ENCODE results near the gene GPX6.
A peak's percentile ranks its signal among the peaks of the same experiment; 100 is the strongest.
"Not testable (repeated sequence)": the region's sequence is repeated elsewhere in the genome, so short reads cannot be mapped to it uniquely, and the experiment has no call there.

The GPX6 gene, protein sequence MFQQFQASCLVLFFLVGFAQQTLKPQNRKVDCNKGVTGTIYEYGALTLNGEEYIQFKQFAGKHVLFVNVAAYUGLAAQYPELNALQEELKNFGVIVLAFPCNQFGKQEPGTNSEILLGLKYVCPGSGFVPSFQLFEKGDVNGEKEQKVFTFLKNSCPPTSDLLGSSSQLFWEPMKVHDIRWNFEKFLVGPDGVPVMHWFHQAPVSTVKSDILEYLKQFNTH

DNA sequence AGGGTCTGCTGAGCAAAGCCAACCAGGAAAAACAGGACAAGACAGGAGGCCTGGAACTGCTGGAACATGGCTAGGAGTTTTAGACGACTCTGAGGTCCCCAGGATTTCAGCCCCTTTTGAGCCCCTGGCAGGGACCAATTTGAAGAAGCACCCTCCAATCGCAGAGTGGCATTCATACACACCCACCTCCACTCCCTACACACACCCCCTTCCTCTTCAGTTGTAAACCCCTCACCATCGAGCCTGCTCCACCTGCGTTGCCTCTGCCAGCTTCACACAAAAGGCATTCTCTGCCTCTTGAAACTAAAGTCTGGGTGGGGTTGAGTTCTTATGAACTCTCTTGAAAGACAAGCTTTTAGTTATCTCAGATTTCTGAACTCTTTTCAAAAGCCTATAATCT lies at the start of gene GPX6:
Gene GPX6, minus strand, starts transcription at position 118 of the 400 bp plus-strand sequence. Its CDS starts 50 bp downstream, at position 68.
- no peak for DNase-seq (ENCODE audit: low read depth in 1 of 2, low spot score in 1 of 2)

DNA sequence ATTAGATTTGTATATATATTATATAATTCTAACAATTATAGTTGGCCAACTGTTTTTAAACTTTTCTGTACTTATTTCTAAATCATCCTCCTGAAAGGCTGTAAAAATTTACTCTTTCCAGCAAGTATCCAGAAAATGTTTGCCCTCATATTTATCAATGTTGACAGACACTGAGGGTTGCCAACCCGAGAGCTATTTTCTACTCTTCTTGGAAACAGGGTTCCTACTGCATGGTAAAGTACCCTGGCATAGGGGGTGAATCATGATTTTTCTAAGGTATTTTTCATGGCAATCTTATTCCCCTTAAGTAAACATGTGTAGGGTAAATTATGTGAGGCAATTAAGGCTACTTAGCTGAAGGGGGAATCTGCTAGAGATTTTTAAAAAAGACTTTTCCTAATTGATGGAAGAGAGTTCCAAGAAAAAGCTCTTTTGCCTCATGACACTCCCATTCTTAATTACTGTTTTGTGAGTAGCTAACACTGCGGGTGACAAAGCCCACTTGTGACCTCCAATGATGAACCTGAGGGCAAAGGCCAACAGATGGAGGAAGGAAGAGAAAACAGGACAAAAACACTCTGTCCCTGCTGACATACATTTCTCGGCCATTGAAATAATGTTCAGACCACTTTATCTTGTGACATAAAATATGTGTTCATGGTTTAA lies 48.0 kb upstream of the GPX6 start:
- DNase-seq (ENCODE audit: low read depth in 1 of 2, low spot score in 1 of 2): no peak

DNA sequence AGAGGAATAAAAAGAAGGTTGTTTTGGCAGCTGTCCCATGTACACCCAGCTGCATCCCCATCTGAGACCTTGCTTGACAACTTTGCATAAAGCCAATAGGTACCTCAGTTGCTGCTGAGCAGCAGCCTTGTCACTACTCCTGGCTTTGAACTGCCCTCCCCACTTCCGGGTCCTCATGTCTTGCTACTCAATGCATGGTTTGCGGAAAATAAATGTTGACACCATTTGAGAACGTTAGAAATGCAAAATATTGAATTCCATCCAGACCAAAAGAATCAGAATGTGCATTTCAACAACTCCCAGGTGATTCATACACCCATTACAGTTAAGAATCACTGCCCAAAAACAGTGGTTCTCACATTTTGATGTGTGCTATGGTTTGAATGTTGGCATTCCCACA lies 43.0 kb upstream of the GPX6 start:
- no peak for DNase-seq (ENCODE audit: low read depth in 1 of 2, low spot score in 1 of 2)

DNA sequence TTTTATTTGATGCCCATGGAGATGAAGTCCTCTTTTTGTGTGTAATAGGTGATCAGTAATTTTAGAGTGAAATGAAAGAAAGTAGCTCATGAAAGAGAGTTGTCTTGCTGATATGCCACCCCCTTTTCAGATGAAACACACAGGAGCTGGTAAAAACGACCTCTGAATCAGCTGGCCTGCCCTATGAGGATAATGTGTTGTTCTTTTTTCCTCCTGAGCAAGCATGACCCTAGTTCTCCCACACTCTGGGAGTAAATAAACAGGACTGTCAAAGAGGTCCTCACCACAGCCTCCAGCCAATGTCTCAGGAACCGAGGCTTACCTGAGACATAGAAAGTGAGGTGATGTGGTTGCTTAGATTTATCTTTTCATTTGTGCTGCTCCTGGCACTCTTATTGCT lies 39.5 kb upstream of the GPX6 start:
- no peak for DNase-seq (ENCODE audit: low read depth in 1 of 2, low spot score in 1 of 2)

DNA sequence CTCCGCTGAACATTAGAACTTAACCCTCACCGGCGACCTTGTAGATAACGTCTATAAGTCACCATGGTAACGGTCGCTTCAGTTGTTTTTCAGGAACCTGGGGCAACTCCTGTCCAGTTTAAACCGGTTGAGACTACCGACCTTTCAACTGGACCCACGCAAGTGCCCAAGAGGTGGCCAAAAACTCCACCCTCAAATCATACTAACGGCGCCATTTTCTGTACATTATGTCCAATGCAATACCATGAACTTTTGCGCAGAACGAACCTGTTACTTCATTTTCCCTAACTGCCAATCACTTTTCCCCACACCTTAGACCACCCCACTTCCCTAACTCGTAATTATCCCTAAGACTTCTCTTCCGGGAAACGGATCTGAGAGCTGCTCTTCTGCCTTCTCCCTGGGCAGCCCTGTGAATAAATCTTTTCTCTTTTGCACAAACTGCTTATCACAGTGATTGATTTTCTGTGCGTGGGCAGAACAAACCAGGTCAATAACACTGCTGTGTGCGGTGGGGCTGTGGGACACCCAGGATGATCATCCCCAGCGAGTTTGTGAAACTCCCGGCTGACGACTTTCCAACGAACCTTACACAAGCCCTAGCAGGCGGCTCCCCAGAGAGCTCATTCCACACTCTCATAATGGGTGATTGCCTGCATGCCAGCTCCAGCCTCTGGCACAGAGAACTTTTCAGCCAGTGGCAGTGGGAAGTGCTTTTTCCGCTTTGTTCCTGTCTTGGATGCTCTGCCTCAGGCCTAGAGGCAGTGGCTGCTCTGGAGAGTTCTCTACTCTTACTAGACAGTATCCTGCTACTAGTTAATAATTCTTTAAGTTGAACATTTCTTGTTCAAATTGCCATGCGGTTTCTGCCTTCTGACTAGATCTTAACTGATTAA lies 38.6 kb upstream of the GPX6 start:
- DNase-seq (ENCODE audit: low read depth in 1 of 2, low spot score in 1 of 2): no peak

DNA sequence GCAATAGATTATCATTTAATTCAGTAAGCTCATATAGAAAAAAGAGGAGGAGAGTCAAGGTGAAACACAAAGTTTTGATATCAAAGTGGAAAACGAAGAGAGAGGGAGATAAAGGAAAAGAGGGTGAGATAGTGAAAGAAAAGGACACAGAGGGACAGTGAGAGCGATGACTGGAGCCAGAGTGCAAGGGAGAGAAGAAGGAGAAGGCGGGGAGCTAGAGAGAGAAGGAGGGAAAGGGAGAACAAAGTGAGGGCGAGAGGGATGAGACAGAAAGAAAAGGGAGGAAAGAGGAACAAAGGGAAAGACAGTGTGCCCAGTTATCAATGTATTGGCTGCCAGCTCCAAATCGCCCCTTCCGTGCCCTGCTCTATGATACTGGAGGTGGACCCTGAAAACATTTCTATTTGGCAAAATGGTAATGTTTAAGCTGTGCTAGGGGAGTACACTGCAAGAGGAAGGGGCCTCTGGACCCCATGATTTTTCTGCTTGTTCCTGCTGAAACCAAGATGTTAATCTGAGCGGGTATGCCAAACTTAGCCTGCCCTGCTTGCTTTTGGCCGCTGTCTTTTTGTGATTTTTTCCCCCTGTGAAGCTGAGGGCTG lies 37.9 kb upstream of the GPX6 start:
- no peak for DNase-seq (ENCODE audit: low read depth in 1 of 2, low spot score in 1 of 2)

DNA sequence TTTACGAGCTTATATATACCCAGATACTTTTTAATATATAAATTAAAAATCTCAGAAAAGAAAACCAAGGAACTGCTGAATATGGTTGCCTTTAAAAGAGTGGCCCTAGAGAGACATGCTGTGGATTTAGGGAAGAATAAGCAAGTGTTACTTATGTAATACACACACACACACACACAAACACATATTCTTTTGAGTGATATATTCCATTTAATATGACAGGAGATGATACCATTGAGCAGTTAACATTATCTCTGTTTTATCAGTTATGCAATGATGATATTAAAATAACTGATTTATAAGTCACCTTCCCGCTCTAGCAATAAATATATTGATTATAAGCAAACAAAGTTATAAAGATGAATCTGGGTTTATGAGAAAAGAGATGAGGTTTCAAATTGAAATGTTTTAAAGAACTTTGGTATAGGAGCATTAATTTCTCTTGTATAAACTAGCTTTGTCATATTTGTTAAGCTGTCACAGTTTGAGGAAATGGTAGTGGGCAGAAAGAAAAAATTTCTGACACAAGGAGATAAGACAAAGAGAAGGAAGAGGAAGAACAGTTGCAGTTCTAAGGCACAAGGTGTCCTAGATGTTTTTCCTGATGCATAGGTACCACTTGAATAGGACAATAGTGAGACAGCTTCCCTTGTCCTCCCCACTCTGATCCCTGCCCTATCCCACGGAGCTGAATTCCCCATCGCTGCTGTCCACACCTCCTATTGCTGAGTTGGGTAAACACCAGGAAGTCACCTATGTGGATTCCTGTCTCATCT lies 36.5 kb upstream of the GPX6 start:
- DNase-seq (ENCODE audit: low read depth in 1 of 2, low spot score in 1 of 2): no peak

DNA sequence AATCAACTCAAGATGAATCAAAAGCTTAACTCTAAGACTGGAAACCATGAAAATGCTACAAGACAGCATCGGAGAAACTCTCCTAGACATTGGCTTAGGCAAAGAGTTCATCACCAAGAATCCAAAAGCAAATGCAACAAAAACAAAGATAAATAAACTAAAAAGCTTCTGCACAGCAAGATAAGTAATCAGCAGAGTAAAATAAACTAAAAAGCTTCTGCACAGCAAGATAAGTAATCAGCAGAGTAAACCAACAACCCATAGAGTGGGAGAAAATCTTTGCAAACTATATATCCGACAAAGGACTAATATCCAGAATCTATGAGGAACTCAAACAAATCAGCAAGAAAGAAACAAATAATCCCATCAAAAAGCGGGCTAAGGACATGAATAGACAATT lies 31.4 kb upstream of the GPX6 start:
- not testable (repeated sequence) for DNase-seq (ENCODE audit: low read depth in 1 of 2, low spot score in 1 of 2)

DNA sequence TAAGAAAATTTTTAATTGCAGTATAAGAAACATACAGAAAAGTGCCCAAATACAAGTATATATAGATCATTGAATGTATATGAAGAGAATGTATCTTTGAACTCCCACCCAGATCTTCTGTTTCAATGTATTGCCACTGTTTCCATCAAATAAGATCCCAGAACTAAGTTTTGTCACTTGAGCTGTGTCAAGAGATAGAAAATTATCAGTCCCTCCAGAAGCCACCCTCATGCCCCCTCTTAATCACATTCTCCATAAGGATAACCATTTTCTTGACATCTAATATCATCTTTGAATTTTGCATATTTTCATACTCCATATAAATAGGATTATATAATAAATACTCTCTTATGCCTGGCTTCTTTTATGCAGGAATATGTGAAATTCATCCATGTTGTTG lies 30.4 kb upstream of the GPX6 start:
- DNase-seq (ENCODE audit: low read depth in 1 of 2, low spot score in 1 of 2): no peak

DNA sequence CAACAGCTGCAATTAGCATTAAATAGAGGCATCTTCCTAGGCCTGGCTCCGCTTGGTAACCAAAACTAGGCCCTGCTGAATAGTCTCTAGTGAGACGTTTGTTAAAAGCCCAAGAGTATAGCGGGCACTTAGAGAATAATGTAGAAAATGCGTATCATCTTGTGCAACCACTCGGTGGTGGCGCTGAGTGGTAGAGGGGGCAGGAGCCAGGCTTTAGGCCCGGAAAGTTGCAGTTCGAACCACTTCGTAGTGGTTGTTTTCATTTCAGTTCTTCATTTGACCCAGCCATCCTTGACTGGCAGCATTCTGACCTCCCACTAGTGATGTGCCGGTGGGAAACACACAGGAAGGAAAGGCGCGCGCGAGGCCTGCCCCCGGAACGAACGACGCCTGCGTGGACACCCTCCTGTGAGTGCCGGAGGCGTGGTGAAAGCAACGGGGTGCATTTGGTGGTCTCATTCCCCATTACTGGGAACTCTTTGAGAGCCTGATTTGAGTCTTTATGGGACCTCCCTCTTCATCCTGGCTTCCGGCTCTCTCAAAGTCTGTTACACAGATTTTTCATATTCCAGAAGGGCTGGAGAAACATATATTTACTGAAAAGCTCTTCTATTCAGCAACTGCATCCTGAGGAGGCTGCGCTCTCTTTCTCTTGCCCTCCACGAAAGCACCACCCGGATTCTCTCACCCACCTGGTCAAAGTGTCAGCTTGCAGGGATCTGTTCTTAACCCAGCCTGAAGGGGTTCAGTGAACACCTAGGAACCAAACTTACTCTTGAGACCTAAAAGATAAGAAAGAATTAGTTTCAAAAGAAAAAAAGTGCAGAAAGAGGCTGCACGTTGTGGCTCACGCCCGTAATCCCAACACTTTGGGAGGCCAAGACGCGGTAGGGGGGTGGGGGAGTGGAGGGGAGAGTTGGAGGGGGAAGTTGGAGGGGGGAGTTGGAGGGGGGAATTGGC lies 28.3 kb upstream of the GPX6 start:
- peak in 1 of 2 donors; percentile 4 for DNase-seq (ENCODE audit: low read depth in 1 of 2, low spot score in 1 of 2)

DNA sequence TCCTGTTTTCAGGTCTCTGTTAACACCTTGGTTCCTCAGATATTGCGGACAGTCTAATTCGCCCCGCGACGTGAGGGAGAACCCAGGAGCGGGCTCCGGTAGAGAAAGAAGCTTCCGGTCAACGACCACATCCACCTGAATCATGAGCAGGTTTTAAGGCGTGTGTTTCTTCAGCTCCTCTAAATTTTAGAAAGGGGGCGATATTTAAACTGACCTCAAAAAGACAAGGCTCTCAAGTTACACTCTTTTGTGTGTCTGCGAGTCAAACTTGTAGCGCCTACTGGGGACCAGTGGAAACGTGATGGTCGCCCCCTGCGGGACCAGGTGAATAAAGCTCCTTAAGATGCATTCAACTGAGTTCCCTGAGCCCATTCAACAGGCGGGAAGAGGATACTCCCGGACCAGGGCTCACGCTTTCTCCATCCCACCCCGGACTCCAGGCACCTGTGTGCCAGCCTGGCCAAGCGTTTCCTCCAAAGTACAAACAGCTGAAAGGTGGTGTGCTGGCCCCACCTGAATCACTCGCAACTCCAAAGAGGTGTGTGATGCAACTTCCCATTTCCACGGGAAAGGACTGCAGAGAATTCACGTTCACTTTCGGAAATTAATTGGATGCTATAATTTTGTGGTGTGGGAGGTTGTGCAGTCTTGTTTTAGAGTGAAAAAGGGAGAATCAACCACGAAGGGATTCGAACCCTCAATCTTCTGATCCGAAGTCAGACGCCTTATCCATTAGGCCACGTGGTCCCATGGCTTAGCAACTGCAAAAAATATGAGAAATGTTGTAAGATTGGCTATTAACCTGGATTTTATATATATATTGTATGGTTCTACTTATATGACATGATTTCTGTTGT lies 27.1 kb upstream of the GPX6 start:
- DNase-seq (ENCODE audit: low read depth in 1 of 2, low spot score in 1 of 2): peak; percentile 12 to 67

DNA sequence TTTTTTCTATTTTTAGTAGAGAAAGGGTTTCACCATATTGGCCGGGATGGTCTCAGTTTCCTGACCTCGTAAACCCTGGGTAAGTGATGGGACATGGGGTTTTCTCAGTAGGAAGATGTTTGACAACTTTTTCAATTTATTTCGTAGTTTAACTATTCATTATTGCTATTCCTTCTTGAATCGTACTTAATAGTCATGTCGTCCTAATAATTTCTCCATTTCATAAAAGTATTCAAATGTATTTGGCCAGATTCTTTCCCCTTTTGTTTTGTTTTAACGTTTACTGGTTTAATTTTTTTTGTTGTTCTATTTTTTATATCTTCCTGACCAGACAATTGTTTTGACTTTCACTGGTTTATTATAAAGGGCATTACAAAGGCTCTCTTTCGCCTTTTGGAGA lies 26.4 kb upstream of the GPX6 start:
- DNase-seq (ENCODE audit: low read depth in 1 of 2, low spot score in 1 of 2): no peak

DNA sequence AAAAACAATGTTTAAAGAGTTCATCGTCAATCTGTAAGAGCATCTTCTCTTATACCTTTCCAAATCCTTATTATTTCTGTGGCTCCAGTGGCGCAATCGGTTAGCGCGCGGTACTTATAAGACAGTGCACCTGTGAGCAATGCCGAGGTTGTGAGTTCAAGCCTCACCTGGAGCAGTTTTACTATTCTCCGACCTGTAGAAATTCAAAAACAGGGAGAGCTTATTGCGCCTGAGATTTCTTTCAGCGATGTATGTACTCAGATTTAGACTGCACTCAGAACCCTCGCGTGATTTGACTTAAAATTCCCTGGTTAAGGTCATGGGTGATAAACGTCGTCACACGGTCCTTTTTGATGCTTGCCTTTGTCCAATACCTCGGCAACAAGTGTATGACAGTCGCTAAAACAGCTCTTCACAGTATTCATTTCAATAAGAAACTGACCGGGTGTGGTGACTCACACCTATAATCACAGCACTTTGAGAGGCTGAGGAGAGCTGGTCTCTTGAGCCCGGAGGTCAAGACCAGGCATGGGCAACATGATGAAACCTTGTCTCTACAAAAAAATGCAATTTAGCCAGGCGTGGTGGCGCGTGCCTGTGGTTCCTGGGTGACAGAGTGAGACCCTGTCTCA lies 22.0 kb upstream of the GPX6 start:
- DNase-seq (ENCODE audit: low read depth in 1 of 2, low spot score in 1 of 2): peak in 1 of 2 donors; percentile 22

DNA sequence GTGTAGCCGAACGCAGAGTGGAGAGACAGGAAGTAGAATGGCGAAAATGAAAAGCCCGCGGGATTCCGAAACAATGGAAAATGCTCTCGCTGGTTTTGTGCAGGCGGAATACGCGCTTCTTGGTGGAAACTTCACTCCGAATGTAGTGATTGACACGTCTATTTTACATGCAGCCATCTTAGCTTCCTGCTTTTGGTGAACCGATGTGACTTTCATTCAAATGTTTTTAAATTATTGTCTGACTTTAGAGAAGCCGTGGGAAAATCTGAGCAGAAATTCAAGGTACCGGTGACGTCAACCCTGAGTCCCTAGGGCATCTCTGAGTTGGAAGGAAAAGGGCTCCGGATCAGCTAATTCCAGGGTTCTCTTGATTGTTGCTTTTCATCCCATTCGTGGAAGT lies 21.5 kb upstream of the GPX6 start:
- DNase-seq (ENCODE audit: low read depth in 1 of 2, low spot score in 1 of 2): no peak

DNA sequence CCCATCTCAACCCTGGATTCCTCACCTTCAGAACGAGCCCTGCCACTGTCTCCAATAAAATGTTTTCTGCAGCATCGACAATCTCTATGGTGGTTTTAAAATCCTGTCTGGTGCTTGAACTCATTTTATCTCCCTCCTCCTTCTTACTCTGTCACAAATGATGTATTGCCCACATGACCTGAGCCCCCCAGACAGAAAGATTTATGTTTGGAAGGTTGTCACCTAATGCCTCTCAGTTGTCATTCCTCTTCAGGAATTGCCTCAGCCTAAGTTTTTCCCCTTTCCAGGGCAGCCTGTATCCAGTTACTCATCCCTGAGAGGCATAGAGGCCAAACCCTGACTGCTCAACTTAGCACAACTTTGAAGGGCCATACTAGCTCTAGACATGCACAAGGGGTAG lies 19.3 kb upstream of the GPX6 start:
- DNase-seq (ENCODE audit: low read depth in 1 of 2, low spot score in 1 of 2): no peak

DNA sequence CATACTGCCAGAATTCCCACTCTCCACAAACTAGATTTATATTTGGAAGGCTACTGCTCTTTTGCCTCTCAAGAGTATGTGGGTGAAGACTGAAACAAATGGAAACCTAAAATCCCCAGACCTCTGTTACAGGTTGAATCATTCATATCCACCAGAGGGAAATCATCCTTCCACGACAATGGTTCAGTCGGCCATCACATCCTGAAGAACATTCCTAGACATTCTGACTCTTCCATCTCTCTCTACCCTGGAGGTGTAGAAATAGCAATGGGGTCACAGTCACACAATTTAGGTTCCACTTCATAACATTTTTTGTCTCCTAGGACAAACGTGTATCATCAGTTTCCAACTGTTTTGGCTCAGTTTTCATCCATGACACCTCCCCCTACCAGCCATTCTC lies 18.7 kb upstream of the GPX6 start:
- no peak for DNase-seq (ENCODE audit: low read depth in 1 of 2, low spot score in 1 of 2)

DNA sequence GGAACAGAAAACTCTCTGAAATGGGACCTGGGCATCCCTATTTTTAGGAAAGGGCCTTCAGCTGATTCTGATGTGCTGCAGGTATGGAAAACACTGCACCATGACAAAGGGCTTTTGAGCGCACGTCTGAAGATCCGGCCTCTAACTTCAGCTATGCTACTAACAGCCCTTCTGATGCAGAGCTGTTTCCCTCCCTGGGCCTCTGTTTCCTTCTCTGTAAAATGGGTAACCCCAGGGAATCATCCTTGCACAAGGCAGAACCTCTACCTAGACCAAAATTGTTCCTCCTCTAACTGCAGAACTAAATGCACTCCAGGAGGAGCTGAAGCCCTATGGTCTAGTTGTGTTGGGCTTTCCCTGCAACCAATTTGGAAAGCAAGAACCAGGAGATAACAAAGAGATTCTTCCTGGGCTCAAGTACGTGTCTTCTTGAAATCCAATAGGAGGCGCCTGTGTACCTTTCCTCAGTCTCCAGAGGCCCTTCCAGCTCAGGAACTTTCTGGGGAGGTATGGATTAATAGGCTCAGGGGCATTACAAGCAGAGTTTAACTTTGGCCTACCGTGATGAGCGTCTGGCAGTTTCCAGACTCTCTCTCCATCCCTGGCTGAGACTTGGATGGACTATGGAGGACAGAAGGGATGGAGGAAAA lies 16.0 kb upstream of the GPX6 start:
- DNase-seq (ENCODE audit: low read depth in 1 of 2, low spot score in 1 of 2): no peak

DNA sequence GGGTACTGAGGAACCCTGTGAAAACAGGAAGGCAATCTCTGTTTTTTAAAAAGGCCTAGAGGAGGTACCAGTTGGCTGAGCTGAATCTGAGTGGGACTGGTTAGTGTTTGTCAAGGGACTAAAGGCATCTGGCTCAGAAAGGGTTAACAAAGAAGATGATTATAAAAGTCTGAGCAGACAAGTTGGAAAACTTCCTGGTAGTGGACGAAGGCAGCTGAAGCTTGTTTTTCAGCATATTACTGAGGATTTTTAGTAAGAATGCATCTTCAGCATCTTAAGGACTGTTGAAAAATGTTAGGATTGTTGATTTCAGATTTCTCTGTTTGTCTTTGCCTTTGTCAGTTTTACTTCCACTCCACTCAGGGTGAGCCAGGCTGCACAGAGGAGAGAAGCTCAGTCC lies 15.2 kb upstream of the GPX6 start:
- DNase-seq (ENCODE audit: low read depth in 1 of 2, low spot score in 1 of 2): no peak

Data from activated CD4-positive, alpha-beta T cell treated with anti-CD3 and anti-CD28 coated beads, Interleukin-2, amount 50 U/mL, for 24 hours (primary cell).